Rectal smooth muscle tissue (tissue), 1 donor: ENCODE measurements around the gene RNU7-1.
A peak's percentile ranks its signal among the peaks of the same experiment; 100 is the strongest.

Source experiments
- H3K27ac ChIP-seq: one replicate; pipeline ENCODE4 v1.7.0; 2013; ENCODE audit warnings: low read depth, low read length, inconsistent platforms
- H3K27me3 ChIP-seq: one replicate; pipeline ENCODE4 v1.7.0; 2013; ENCODE audit warnings: low read length; ENCODE audit not compliant: control insufficient read depth, insufficient read depth
- H3K36me3 ChIP-seq: one replicate; pipeline ENCODE4 v1.7.0; 2013; ENCODE audit warnings: low read length; ENCODE audit not compliant: control insufficient read depth, insufficient read depth
- H3K4me1 ChIP-seq: one replicate; pipeline ENCODE4 v1.7.0; 2013; ENCODE audit warnings: low read length; ENCODE audit not compliant: control insufficient read depth, insufficient read depth
- H3K4me3 ChIP-seq: one replicate; pipeline ENCODE4 v1.7.0; 2013; ENCODE audit warnings: low read length
- H3K9ac ChIP-seq: one replicate; pipeline ENCODE4 v1.7.0; 2013; ENCODE audit warnings: low read length

Gene RNU7-1

GRCh38 chr12:6955108-6956020 is 11.7 kb downstream of the RNU7-1 start:
- Histone ChIP-seq H3K4me1 (no peaks in the 10 kb centered on the region), H3K27ac (no peak overlapping the region), H3K4me3 (no peak overlapping the region), H3K27me3 (no peaks in the 10 kb centered on the region), H3K36me3 (peaks cover 2% of the 10 kb centered on the region), H3K9ac (no peak overlapping the region)

GRCh38 chr12:6956021-6956727 is 12.6 kb downstream of the RNU7-1 start:
- H3K9ac ChIP-seq = no peak overlapping the region
- H3K36me3 ChIP-seq = peaks cover 2% of the 10 kb centered on the region
- no peak overlapping the region for H3K4me3 ChIP-seq
- H3K27me3 ChIP-seq = no peaks in the 10 kb centered on the region
- no peak overlapping the region for H3K27ac ChIP-seq
- H3K4me1 ChIP-seq = peaks cover under 1% of the 10 kb centered on the region

GRCh38 chr12:6957151-6957701 is 13.6 kb downstream of the RNU7-1 start:
- peaks cover 11% of the 10 kb centered on the region for H3K4me1 ChIP-seq
- H3K27ac ChIP-seq = no peak overlapping the region
- peaks cover 2% of the 10 kb centered on the region for H3K36me3 ChIP-seq
- no peaks in the 10 kb centered on the region for H3K27me3 ChIP-seq
- no peak overlapping the region for H3K4me3 ChIP-seq
- no peak overlapping the region for H3K9ac ChIP-seq

- Histone ChIP-seq H3K4me1 (peaks cover 12% of the 10 kb centered on the region), H3K27me3 (no peaks in the 10 kb centered on the region), H3K27ac (no peak overlapping the region), H3K9ac (no peak overlapping the region), H3K4me3 (no peak overlapping the region), H3K36me3 (peaks cover 2% of the 10 kb centered on the region)
Observed at GRCh38 chr12:6957741-6958608, 14.4 kb downstream of the RNU7-1 start.

- Histone ChIP-seq H3K4me1 (peaks cover 12% of the 10 kb centered on the region), H3K9ac (no peak overlapping the region), H3K4me3 (no peak overlapping the region), H3K36me3 (peaks cover 2% of the 10 kb centered on the region), H3K27ac (no peak overlapping the region), H3K27me3 (no peaks in the 10 kb centered on the region)
Observed at GRCh38 chr12:6958609-6959057, 15.0 kb downstream of the RNU7-1 start.

- Histone ChIP-seq H3K36me3 (peaks cover 2% of the 10 kb centered on the region), H3K27ac (no peak overlapping the region), H3K27me3 (no peaks in the 10 kb centered on the region), H3K4me1 (peaks cover 12% of the 10 kb centered on the region), H3K4me3 (peak overlapping the region; percentile 11), H3K9ac (no peak overlapping the region)
Observed at GRCh38 chr12:6959058-6959804, 15.6 kb downstream of the RNU7-1 start.

- H3K9ac ChIP-seq = no peak overlapping the region
- H3K4me3 ChIP-seq = no peak overlapping the region
- peaks cover 17% of the 10 kb centered on the region for H3K4me1 ChIP-seq
Observed at GRCh38 chr12:6959805-6960592, 16.4 kb downstream of the RNU7-1 start.

GRCh38 chr12:6960593-6961277 is 17.1 kb downstream of the RNU7-1 start:
- no peaks in the 10 kb centered on the region for H3K27me3 ChIP-seq

More at GRCh38 chr12:6959805-6960592, 16.4 kb downstream of the RNU7-1 start:
- no peak overlapping the region for H3K27ac ChIP-seq
- no peaks in the 10 kb centered on the region for H3K27me3 ChIP-seq
- peaks cover 2% of the 10 kb centered on the region for H3K36me3 ChIP-seq

GRCh38 chr12:6961278-6961694 is 17.7 kb downstream of the RNU7-1 start:
- Histone ChIP-seq H3K9ac (peak overlapping the region; percentile 51), H3K27ac (peak overlapping the region; percentile 76), H3K4me3 (peak overlapping the region; percentile 59), H3K36me3 (peaks cover 9% of the 10 kb centered on the region), H3K27me3 (no peaks in the 10 kb centered on the region), H3K4me1 (peaks cover 17% of the 10 kb centered on the region)

More at GRCh38 chr12:6960593-6961277, 17.1 kb downstream of the RNU7-1 start:
- Histone ChIP-seq H3K4me1 (peaks cover 17% of the 10 kb centered on the region), H3K4me3 (peak overlapping the region; percentile 5), H3K9ac (peak overlapping the region; percentile 51), H3K36me3 (peaks cover 7% of the 10 kb centered on the region), H3K27ac (peak overlapping the region; percentile 76)

GRCh38 chr12:6961695-6962284 is 18.2 kb downstream of the RNU7-1 start:
- Histone ChIP-seq H3K27me3 (no peaks in the 10 kb centered on the region), H3K27ac (peak overlapping the region; percentile 76), H3K36me3 (peaks cover 10% of the 10 kb centered on the region), H3K9ac (peak overlapping the region; percentile 51), H3K4me3 (peak overlapping the region; percentile 59), H3K4me1 (peaks cover 17% of the 10 kb centered on the region)
